ACC112 (cell line): ENCODE measurements around the gene IDE.
"Not testable (repeated sequence)": the region's sequence is repeated elsewhere in the genome, so short reads cannot be mapped to it uniquely, and the experiment has no call there.

ENCODE experiments used
- H2AFZ ChIP-seq: fragments of 200-600 bp; sonication (generic); one replicate; pipeline ENCODE4 v1.6.0; 2017; ENCODE audit warnings: antibody characterized with exemption, low read length; ENCODE audit not compliant: unreplicated experiment
- H3K27ac ChIP-seq: fragments of 200-600 bp; sonication (generic); 2 replicates; pipeline ENCODE4 v1.5.1; 2014; ENCODE audit warnings: low read depth, mild to moderate bottlenecking, antibody characterized with exemption, low read length, moderate library complexity
- H3K27me3 ChIP-seq: fragments of 200-600 bp; sonication (generic); 2 replicates; pipeline ENCODE4 v1.6.1; 2014; ENCODE audit warnings: mild to moderate bottlenecking, antibody characterized with exemption, low read length, moderate library complexity, mixed read lengths; ENCODE audit not compliant: insufficient read depth
- H3K36me3 ChIP-seq: fragments of 200-600 bp; sonication (generic); 2 replicates; pipeline ENCODE4 v1.6.1; 2016; ENCODE audit warnings: mild to moderate bottlenecking, antibody characterized with exemption, low read length, moderate library complexity, mixed read lengths; ENCODE audit not compliant: insufficient read depth
- H3K4me1 ChIP-seq: fragments of 200-600 bp; sonication (generic); one replicate; pipeline ENCODE4 v1.6.1; 2016; ENCODE audit warnings: low read length, mixed read lengths; ENCODE audit not compliant: insufficient read depth, unreplicated experiment, control insufficient read depth
- H3K4me3 ChIP-seq: fragments of 200-600 bp; sonication (generic); 2 replicates; pipeline ENCODE4 v1.5.1; 2014; ENCODE audit warnings: mild to moderate bottlenecking, low read depth, low read length
- H3K79me2 ChIP-seq: fragments of 200-600 bp; sonication (generic); one replicate; pipeline ENCODE4 v1.6.0; 2016; ENCODE audit warnings: low read length; ENCODE audit not compliant: control insufficient read depth, unreplicated experiment, insufficient read depth

The IDE gene

DNA sequence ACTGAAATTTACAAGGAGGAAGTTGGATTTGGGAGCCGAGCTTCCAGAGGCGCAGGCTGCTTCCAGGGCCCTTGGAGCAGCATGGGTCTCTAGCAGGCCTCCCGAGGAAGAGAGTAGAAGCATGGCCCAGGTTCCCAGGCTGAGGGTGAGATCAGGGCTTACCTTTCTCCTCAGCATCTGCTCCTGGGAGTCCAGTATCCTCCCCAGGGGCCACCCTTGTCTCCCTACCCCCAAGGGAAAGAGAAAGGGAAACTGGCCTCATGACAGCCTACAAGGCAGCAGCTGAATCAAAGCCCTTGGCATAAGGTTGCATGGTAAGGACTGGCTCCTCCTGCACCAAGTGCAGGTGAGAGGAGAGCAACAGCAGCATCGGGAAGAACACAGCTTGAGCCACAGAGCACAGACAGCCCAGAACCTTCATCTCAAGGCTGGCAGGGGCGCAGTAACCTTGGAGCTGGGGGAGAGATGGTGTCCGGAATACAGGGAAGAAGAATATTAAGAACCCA, 168.4 kb downstream of the IDE start:
- H3K27me3 ChIP-seq: no peaks in the 10 kb centered on the region
- H3K36me3 ChIP-seq: no peaks in the 10 kb centered on the region
- no peaks in the 10 kb centered on the region for H3K79me2 ChIP-seq
- peaks cover 6% of the 10 kb centered on the region for H3K4me1 ChIP-seq
- no peak overlapping the region for H2AFZ ChIP-seq
- H3K4me3 ChIP-seq: no peak overlapping the region
- H3K27ac ChIP-seq: no peak overlapping the region

DNA sequence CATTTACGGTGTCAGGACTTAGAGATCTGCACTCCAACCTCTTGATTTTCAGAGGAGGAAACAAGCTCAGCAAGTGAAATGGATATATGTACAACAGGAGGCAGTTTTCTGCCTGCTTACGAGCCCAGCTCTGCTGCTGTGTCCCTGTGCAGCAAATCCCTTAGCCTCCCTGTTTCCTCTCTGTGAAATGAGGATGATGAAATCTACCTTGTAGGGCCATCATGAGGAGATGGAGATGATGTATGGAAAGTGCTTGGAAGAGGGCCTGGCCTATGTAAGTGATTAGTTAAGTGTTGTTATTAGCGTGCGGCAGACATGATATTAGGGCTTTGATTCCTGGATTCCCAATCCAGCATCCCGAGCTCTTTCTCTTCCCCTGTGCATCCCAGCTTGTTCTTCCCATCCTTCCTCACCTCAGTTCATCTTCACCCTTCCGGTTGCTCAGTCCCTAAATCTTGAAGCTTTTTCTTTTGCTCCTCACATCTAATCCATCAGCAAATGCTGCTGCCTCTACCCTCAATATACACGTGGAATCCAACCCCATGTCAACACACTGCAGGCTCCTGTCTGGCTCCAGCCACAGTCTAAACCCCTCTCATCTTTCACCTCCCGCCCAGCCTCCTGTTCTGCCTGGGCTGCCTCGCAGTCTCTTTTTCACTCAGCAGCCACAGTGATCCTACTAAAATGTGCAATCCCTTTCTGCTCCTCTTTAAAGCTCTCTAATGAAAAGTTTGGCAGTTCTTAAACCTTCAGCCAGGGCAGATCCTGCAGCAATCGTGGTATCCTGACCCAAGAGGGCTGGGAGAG, 169.1 kb downstream of the IDE start:
- Histone ChIP-seq H3K4me1 (peaks cover 6% of the 10 kb centered on the region), H3K27ac (no peak overlapping the region), H3K27me3 (no peaks in the 10 kb centered on the region), H3K79me2 (no peaks in the 10 kb centered on the region), H2AFZ (no peak overlapping the region), H3K36me3 (no peaks in the 10 kb centered on the region), H3K4me3 (no peak overlapping the region)

DNA sequence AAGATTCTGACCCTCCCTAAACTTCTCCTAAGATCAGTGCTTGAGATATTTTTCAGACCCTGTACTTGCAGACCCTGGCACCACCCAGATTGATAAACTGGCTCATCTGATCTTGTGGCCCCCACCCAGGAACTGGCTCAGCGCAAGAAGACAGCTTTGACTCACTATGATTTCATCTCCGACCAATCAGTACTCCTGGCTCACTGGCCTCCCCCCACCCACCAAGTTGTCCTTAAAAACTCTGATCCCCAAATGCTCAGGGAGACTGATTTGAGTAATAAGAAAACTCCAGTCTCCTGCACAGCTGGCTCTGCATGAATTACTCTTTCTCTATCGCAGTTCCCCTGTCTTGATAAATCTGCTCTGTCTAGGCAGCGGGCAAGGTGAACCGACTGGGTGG, 171.7 kb downstream of the IDE start:
- H3K79me2 ChIP-seq, H2AFZ ChIP-seq: not testable (repeated sequence)

More for the DNA sequence above, 171.7 kb downstream of the IDE start:
- H3K27ac ChIP-seq, H3K27me3 ChIP-seq, H3K4me1 ChIP-seq, H3K4me3 ChIP-seq, H3K36me3 ChIP-seq: not testable (repeated sequence)
